ENCODE results near the gene CAPZA1. TPM values are rescaled to one million over a fixed set of nuclear protein-coding genes. Genes with fewer than 3 reads are reported as not detected.

CAPZA1 gene
- total RNA-seq, 2 experiments from 2014 or later, result 234 TPM

GRCh38 chr1:112702067-112702395, 82.4 kb downstream of the CAPZA1 start:
- Histone ChIP-seq H3K9me3 (ENCODE audit: low read length) (no peaks in the 10 kb centered on the region), H3K4me1 (ENCODE audit: insufficient read depth, low read length, poor library complexity, severe bottlenecking) (peaks cover 67% of the 10 kb centered on the region), H3K27ac (ENCODE audit: low read depth, low read length, poor library complexity, severe bottlenecking) (no peak overlapping the region), H3K79me2 (ENCODE audit: insufficient read depth, low read depth, low read length) (no peaks in the 10 kb centered on the region), H4K20me1 (ENCODE audit: insufficient read depth, low read length) (no peaks in the 10 kb centered on the region), H3K4me2 (ENCODE audit: low read length) (no peak overlapping the region), H3K9me2 (ENCODE audit: insufficient read depth, low read length) (no peaks in the 10 kb centered on the region), H3K36me3 (ENCODE audit: insufficient read depth, low read length) (no peaks in the 10 kb centered on the region), H3K4me3 (ENCODE audit: low read depth, low read length, poor library complexity, severe bottlenecking) (no peak overlapping the region), H2AFZ (ENCODE audit: low read length) (no peak overlapping the region)
- TF ChIP-seq EZH2phosphoT487 (IDR thresholded peaks at IDR 0.05; ENCODE audit: borderline replicate concordance, low read depth, low read length), result no peak
- TF ChIP-seq CTCF (conservative IDR thresholded peaks at IDR 0.05; ENCODE audit: low read length), result no peak
- DNase-seq (ENCODE audit: low spot score), result no peak
- no TSS peak for BruUV-seq (replicated peaks)
- POLR2A ChIA-PET, result interaction anchor here (0.6 to 1.1 kb wide), 4 partner anchors 12 to 340 kb away, joined by 3 read pairs; partner anchors contain the start of gene CTTNBP2NL
- CTCF ChIA-PET (ENCODE audit: unreplicated experiment), result no interaction called here
- intact Hi-C loops (cut with micrococcal nuclease; ENCODE audit: unreplicated experiment), result no loop called here

- Histone ChIP-seq H3K4me2 (ENCODE audit: low read length) (no peak overlapping the region), H3K9me3 (ENCODE audit: low read length) (no peaks in the 10 kb centered on the region), H3K9me2 (ENCODE audit: insufficient read depth, low read length) (no peaks in the 10 kb centered on the region), H3K36me3 (ENCODE audit: insufficient read depth, low read length) (no peaks in the 10 kb centered on the region), H3K4me3 (ENCODE audit: low read depth, low read length, poor library complexity, severe bottlenecking) (no peak overlapping the region), H3K79me2 (ENCODE audit: insufficient read depth, low read depth, low read length) (no peaks in the 10 kb centered on the region), H3K27ac (ENCODE audit: low read depth, low read length, poor library complexity, severe bottlenecking) (no peak overlapping the region), H4K20me1 (ENCODE audit: insufficient read depth, low read length) (no peaks in the 10 kb centered on the region), H2AFZ (ENCODE audit: low read length) (no peak overlapping the region), H3K4me1 (ENCODE audit: insufficient read depth, low read length, poor library complexity, severe bottlenecking) (peaks cover 67% of the 10 kb centered on the region)
- no TSS peak for BruUV-seq (replicated peaks)
- POLR2A ChIA-PET, result interaction anchor here (0.9 to 1.1 kb wide), 3 partner anchors 13 to 307 kb away, joined by 3 read pairs; partner anchors contain the start of gene CTTNBP2NL
- intact Hi-C loops (cut with micrococcal nuclease; ENCODE audit: unreplicated experiment), result no loop called here
- no peak for DNase-seq (ENCODE audit: low spot score)
- CTCF ChIA-PET (ENCODE audit: unreplicated experiment), result no interaction called here
- TF ChIP-seq EZH2phosphoT487 (IDR thresholded peaks at IDR 0.05; ENCODE audit: borderline replicate concordance, low read depth, low read length), result no peak
- no peak for TF ChIP-seq CTCF (conservative IDR thresholded peaks at IDR 0.05; ENCODE audit: low read length)
Observed at GRCh38 chr1:112702420-112703261, 83.0 kb downstream of the CAPZA1 start.

GRCh38 chr1:112703706-112704105, 84.1 kb downstream of the CAPZA1 start:
- ChIA-PET CTCF (ENCODE audit: unreplicated experiment) (interaction anchor here (1.5 kb wide), 1 partner anchor 31 kb away, joined by 5 read pairs; no protein-coding TSS in a partner anchor), POLR2A (interaction anchor here (0.5 to 1.4 kb wide), 5 partner anchors 11 to 312 kb away, joined by 3 to 9 read pairs (median 5); partner anchors contain the start of genes PPM1J and ST7L)
- H3K4me1 ChIP-seq (ENCODE audit: insufficient read depth, low read length, poor library complexity, severe bottlenecking), result peaks cover 64% of the 10 kb centered on the region
- no peaks in the 10 kb centered on the region for H3K79me2 ChIP-seq (ENCODE audit: insufficient read depth, low read depth, low read length)
- DNase-seq (ENCODE audit: low spot score), result no peak
- no peaks in the 10 kb centered on the region for H3K9me2 ChIP-seq (ENCODE audit: insufficient read depth, low read length)
- no TSS peak for BruUV-seq (replicated peaks)
- H4K20me1 ChIP-seq (ENCODE audit: insufficient read depth, low read length), result no peaks in the 10 kb centered on the region
- H3K27ac ChIP-seq (ENCODE audit: low read depth, low read length, poor library complexity, severe bottlenecking), result no peak overlapping the region
- no peaks in the 10 kb centered on the region for H3K36me3 ChIP-seq (ENCODE audit: insufficient read depth, low read length)
- H3K4me2 ChIP-seq (ENCODE audit: low read length), result no peak overlapping the region
- intact Hi-C loops (cut with micrococcal nuclease; ENCODE audit: unreplicated experiment), result loop anchor here (2.0 kb wide), 1 partner anchor 237 kb away; no protein-coding TSS in a partner anchor
- no peaks in the 10 kb centered on the region for H3K9me3 ChIP-seq (ENCODE audit: low read length)
- TF ChIP-seq CTCF (conservative IDR thresholded peaks at IDR 0.05; ENCODE audit: low read length) (no peak), EZH2phosphoT487 (IDR thresholded peaks at IDR 0.05; ENCODE audit: borderline replicate concordance, low read depth, low read length) (no peak)
- no peak overlapping the region for H2AFZ ChIP-seq (ENCODE audit: low read length)
- no peak overlapping the region for H3K4me3 ChIP-seq (ENCODE audit: low read depth, low read length, poor library complexity, severe bottlenecking)

All from OCI-LY7 (cell line).